ENCODE measurements around the gene SYT2. TPM values are rescaled to one million over a fixed set of nuclear protein-coding genes. Genes with fewer than 3 reads are reported as not detected.

SYT2 gene
- total and polyA plus RNA-seq, 7 donors: 0.10 to 0.16 TPM; not detected in 5

- WGBS, 2 donors: 53 to 56% methylated on average over 2 of the region's 2 CpGs
- intact Hi-C loops (cut with DNase I): no loop called here
These were observed 18.4 kb downstream of the SYT2 start for GRCh38 chr1:202691816-202692215.

DNA sequence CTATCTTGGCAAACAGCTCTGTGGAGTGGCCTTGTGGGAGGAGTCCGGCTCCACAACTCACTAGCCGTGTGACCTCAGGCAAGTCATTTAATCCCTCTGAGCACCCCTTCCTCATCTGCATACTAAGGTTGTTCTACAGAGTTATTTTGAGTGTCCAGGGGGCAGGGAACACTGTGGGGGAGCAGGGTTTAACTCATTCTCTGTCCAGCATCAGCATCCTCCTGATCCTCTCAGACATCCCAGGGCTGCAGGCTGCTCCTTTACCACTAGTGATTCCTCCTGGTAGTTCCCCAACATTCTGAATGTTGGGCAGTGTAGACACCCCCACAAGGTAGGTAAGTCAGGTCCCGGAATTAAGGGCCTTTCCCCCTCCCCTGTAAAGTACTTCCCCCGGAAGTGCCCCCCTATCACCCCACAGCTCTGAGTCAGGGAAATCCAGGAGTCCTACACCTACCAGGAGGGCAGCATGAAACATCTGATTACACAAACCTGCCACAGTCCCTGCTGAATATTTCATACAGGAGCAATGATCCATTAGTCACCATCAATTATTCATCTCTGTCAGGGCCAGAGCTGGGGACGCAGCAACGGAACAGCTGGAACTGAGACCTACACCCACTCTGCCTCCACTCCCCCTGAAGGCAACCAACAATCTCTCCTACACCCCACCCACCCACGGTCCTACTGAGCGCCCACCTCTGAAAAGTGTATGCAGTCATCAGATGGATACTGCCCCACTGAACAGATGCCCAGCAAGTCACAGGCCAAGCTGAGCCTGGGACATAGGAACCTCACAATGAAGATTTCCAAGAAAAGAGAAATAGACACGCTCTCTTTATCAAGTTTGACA, 20.5 kb downstream of the SYT2 start:
- Histone ChIP-seq H3K36me3 (no peaks in the 10 kb centered on the region), H3K4me1 (no peaks in the 10 kb centered on the region), H3K4me3 (no peak overlapping the region), H3K27ac (no peak overlapping the region), H3K27me3 (peaks cover 0 to 28% (median 5%) of the 10 kb centered on the region in 3 donors), H3K9me3 (no peaks in the 10 kb centered on the region)
- no peak for DNase-seq
- WGBS, 2 donors: 70 to 77% methylated on average over 9 of the region's 9 CpGs
- TF ChIP-seq CTCF (IDR thresholded peaks at IDR 0.05): no peak
- no peak for TF ChIP-seq EP300 (IDR thresholded peaks at IDR 0.05)
- no peak for TF ChIP-seq POLR2AphosphoS5 (IDR thresholded peaks at IDR 0.05)
- TF ChIP-seq POLR2A (IDR thresholded peaks at IDR 0.05): no peak
- intact Hi-C loops (cut with DNase I): no loop called here

More at GRCh38 chr1:202691816-202692215, 18.4 kb downstream of the SYT2 start:
- H3K4me1 ChIP-seq: no peaks in the 10 kb centered on the region
- TF ChIP-seq POLR2AphosphoS5 (IDR thresholded peaks at IDR 0.05) (no peak), EP300 (IDR thresholded peaks at IDR 0.05) (no peak), CTCF (IDR thresholded peaks at IDR 0.05) (no peak), POLR2A (IDR thresholded peaks at IDR 0.05) (no peak)
- DNase-seq: no peak
- no peaks in the 10 kb centered on the region for H3K36me3 ChIP-seq
- no peak overlapping the region for H3K4me3 ChIP-seq
- H3K27ac ChIP-seq: no peak overlapping the region
- no peaks in the 10 kb centered on the region for H3K9me3 ChIP-seq
- H3K27me3 ChIP-seq: peaks cover 0 to 37% (median 5%) of the 10 kb centered on the region in 3 donors

DNA sequence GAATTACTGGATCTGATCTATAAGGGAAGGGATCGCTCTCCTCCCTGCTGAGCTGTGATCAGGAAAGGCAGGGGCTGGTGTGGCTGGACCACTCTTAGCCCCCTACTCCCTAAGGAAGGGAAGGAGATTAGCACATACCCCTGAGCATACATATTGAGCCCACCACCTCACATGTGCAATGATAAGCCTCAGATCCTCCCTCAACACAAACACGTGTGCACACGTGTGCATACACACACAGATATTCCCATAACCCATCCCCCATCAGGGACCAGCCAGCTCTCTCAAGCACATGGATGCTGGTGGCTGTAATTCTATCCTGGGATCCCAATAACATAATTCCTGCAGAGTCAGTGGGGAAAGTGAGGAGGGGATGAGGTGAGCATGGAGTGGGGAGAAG, 21.2 kb downstream of the SYT2 start:
- Histone ChIP-seq H3K4me1 (no peaks in the 10 kb centered on the region), H3K27me3 (peaks cover 0 to 22% (median 5%) of the 10 kb centered on the region in 3 donors), H3K4me3 (no peak overlapping the region), H3K9me3 (no peaks in the 10 kb centered on the region), H3K27ac (no peak overlapping the region), H3K36me3 (no peaks in the 10 kb centered on the region)
- intact Hi-C loops (cut with DNase I): no loop called here
- 65 to 68% methylated on average over 3 of the region's 3 CpGs for WGBS, 2 donors
- TF ChIP-seq EP300 (IDR thresholded peaks at IDR 0.05) (no peak), CTCF (IDR thresholded peaks at IDR 0.05) (no peak), POLR2AphosphoS5 (IDR thresholded peaks at IDR 0.05) (no peak), POLR2A (IDR thresholded peaks at IDR 0.05) (no peak)
- no peak for DNase-seq

DNA sequence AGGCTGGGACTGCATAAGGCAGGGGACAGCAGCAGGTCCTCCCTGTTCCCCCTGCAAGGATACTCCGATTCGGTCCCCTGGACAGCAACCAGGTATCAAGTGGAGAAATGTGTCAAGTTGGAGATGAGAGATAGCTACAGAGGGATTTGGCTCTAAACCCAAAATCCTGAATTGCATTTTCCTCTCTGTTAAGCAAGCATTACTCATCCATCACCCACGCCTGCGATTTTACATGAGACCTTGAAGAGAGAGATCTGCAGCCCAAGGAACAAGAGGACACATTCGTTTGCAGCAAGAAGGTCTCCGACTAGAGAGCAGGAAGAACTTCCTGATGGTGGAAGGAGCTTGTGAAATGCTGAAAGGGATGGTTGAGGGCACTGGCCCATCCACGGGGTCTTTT, 21.9 kb downstream of the SYT2 start:
- intact Hi-C loops (cut with DNase I): no loop called here
- Histone ChIP-seq H3K4me1 (no peaks in the 10 kb centered on the region), H3K27me3 (peaks cover 0 to 18% (median 5%) of the 10 kb centered on the region in 3 donors), H3K4me3 (no peak overlapping the region), H3K36me3 (no peaks in the 10 kb centered on the region), H3K27ac (no peak overlapping the region), H3K9me3 (no peaks in the 10 kb centered on the region)
- no peak for DNase-seq
- WGBS, 2 donors: 67 to 77% methylated on average over 7 of the region's 7 CpGs
- no peak for TF ChIP-seq CTCF (IDR thresholded peaks at IDR 0.05)
- no peak for TF ChIP-seq EP300 (IDR thresholded peaks at IDR 0.05)
- TF ChIP-seq POLR2A (IDR thresholded peaks at IDR 0.05): no peak
- no peak for TF ChIP-seq POLR2AphosphoS5 (IDR thresholded peaks at IDR 0.05)
